Skeletal muscle satellite cell (primary cell): ENCODE measurements around the gene BRINP2.

Experiments used
- H3K27me3 ChIP-seq: 2 replicates; pipeline ENCODE4 v1.7.0; 2013; ENCODE audit warnings: low read length; ENCODE audit not compliant: control insufficient read depth, insufficient read depth
- H3K36me3 ChIP-seq: 2 replicates; pipeline ENCODE4 v1.7.0; 2013; ENCODE audit warnings: mild to moderate bottlenecking, control low read depth, low read length; ENCODE audit not compliant: insufficient read depth
- H3K4me1 ChIP-seq: 2 replicates; pipeline ENCODE4 v1.7.0; 2013; ENCODE audit warnings: low read length; ENCODE audit not compliant: control insufficient read depth, insufficient read depth
- H3K4me2 ChIP-seq: 2 replicates; pipeline ENCODE4 v1.7.0; 2013; ENCODE audit warnings: mild to moderate bottlenecking, low read length
- H3K4me3 ChIP-seq: 2 replicates; pipeline ENCODE4 v1.7.0; 2013; ENCODE audit warnings: low read length
- H3K9ac ChIP-seq: 2 replicates; pipeline ENCODE4 v1.7.0; 2013; ENCODE audit warnings: mild to moderate bottlenecking, low read depth, low read length, moderate library complexity
- H3K9me3 ChIP-seq: replicated peaks from 2 replicates; pipeline ENCODE4 v1.7.0; 2013; ENCODE audit warnings: mild to moderate bottlenecking, control low read depth, low read length

Gene BRINP2

DNA sequence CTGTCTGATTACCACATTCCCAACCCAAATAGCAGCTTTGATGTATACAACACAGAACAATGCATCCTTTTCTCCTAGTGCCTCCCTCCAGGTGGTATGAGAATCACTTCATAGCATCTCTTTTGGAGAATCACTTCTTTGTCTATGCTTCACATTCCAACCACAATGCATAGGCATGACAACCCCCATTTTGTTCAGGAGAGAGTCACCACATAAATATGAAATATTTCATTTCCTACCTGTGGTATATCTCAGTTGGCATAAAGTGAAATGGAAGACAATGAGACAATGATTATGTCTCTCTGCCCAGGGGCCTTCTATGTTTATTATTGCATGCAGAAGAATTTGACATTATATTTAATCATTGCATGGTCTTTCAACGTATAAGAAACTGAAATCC, 112.2 kb downstream of the BRINP2 start:
- H3K4me1 ChIP-seq = no peaks in the 10 kb centered on the region
- H3K4me3 ChIP-seq = no peak overlapping the region
- no peaks in the 10 kb centered on the region for H3K9me3 ChIP-seq
- H3K4me2 ChIP-seq = no peak overlapping the region
- no peaks in the 10 kb centered on the region for H3K36me3 ChIP-seq
- no peak overlapping the region for H3K9ac ChIP-seq
- peaks cover 32% of the 10 kb centered on the region for H3K27me3 ChIP-seq

DNA sequence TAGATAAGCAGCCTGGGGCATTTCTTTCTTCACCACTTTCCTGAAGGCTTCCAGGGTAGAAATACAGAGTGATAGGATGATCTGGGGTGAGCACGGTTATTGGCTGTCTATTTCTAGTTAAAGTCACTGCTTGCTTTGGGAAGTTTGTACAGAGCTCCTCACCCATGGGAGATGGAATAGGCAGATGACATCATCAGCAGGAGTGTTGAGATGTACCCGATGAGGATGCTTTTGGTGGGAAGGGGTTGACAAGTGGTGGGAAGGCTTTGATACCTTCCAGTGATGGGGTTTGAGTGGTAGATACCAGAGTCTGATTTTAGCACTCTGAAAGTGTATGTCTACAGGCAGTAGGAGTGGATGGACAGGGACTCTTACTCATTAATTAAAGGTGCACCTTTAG, 112.6 kb downstream of the BRINP2 start:
- no peak overlapping the region for H3K4me3 ChIP-seq
- H3K4me2 ChIP-seq = no peak overlapping the region
- peaks cover 32% of the 10 kb centered on the region for H3K27me3 ChIP-seq
- no peaks in the 10 kb centered on the region for H3K9me3 ChIP-seq
- H3K36me3 ChIP-seq = no peaks in the 10 kb centered on the region
- H3K4me1 ChIP-seq = no peaks in the 10 kb centered on the region
- no peak overlapping the region for H3K9ac ChIP-seq

DNA sequence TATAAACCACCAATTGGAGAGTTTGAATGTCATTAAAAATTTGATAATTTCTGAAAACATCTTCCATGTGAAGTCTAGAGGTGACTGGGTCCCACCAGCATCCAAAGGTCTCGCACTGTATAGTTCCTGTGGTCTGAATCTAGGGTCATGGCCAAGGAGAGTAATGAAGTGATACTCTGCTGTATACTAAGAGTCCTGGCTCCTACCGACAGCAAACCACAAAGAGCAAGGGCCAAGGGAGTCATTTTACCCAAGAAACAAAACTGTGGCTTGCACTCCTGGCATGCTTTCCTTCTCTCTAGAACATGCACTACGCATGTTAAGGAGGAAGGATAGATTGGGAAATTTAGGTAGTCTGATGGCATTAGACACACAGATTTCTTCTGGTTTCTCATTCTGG, 115.6 kb downstream of the BRINP2 start:
- Histone ChIP-seq H3K4me2 (no peak overlapping the region), H3K27me3 (peaks cover 19% of the 10 kb centered on the region), H3K36me3 (no peaks in the 10 kb centered on the region), H3K4me1 (no peaks in the 10 kb centered on the region), H3K9ac (no peak overlapping the region), H3K4me3 (no peak overlapping the region), H3K9me3 (no peaks in the 10 kb centered on the region)

DNA sequence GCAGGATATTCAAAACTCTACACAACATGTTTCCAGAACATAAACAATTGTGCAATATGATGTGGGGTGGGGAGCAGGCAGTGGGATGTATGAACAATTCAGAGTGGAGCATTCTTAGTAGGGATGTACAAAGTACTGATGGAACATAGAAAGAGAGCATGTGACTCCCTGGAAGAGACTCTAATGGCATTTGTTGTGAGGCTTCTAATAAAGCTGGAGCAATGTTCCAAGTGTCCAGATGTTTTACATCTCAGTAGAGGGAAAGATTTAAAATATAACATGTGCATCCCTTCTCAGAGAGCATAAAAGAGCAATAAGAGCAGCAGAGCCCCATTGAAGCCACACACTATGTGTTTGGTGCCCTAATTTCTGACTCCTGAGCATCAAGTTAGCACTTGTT, 116.5 kb downstream of the BRINP2 start:
- Histone ChIP-seq H3K27me3 (peaks cover 15% of the 10 kb centered on the region), H3K4me2 (no peak overlapping the region), H3K9ac (no peak overlapping the region), H3K4me1 (no peaks in the 10 kb centered on the region), H3K4me3 (no peak overlapping the region), H3K9me3 (no peaks in the 10 kb centered on the region), H3K36me3 (no peaks in the 10 kb centered on the region)

DNA sequence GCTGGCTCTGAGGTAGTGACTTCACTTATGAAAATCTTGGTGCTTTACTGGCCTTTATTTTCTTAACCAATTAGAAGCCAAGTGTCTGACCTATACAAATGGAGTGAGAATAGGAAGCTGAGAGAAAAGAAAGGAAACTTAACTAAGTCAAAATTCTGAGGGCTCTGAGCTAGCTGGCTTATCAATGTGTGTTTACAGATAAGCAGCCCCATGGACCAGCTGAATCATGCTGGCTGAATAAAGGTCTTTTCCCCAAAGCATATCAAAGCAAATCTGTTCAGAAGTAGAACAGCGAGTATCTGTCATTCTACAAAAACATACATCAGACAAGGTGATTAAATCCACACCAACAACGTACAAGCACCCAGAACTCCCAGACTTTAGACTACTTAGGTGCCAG, 117.2 kb downstream of the BRINP2 start:
- H3K27me3 ChIP-seq = peaks cover 9% of the 10 kb centered on the region
- H3K4me3 ChIP-seq = no peak overlapping the region
- H3K4me1 ChIP-seq = no peaks in the 10 kb centered on the region

DNA sequence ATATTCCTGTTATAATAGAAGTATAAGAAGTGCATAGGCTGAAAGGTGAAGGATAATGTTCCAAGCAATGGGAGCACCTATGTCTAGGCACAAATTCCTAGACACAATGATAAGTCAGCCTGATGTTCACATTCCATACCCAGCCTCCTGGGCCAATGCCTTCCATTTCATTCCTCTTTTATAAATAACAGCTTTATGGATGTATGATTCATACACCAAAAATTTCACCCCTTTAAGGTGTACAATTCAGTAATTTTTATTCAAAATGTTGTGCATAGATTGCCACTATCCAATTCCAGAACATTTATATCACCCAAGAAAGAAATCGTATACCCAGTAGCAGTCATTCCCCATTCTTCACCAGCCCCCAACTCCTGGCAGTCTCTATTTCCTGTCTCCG, 118.8 kb downstream of the BRINP2 start:
- Histone ChIP-seq H3K4me1 (no peaks in the 10 kb centered on the region), H3K9ac (no peak overlapping the region), H3K4me3 (no peak overlapping the region), H3K27me3 (peaks cover 5% of the 10 kb centered on the region), H3K36me3 (no peaks in the 10 kb centered on the region), H3K9me3 (no peaks in the 10 kb centered on the region), H3K4me2 (no peak overlapping the region)

More for the DNA sequence above, 117.2 kb downstream of the BRINP2 start:
- Histone ChIP-seq H3K9ac (no peak overlapping the region), H3K9me3 (no peaks in the 10 kb centered on the region), H3K36me3 (no peaks in the 10 kb centered on the region), H3K4me2 (no peak overlapping the region)

DNA sequence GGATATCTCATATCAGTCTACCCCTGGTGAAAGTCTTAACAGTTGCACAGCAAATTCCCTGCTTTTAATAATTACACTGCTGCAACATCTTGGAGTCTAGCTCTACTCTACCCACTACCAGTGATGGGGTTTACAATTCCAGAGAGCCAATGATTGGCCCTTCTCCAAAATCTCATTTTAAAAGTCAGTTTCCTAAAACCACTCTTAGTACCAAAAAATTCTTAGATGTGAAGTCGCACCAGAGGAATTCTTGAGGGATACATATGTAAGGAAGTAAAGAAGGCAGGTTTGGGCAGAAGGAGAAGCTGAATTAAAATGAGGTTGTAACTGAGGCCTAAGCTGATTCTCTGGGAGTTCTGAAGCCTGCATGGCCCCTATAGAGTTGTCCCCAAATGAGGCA, 129.7 kb downstream of the BRINP2 start:
- peaks cover 5% of the 10 kb centered on the region for H3K4me1 ChIP-seq
- H3K4me3 ChIP-seq = no peak overlapping the region
- H3K27me3 ChIP-seq = no peaks in the 10 kb centered on the region
- H3K36me3 ChIP-seq = no peaks in the 10 kb centered on the region
- no peak overlapping the region for H3K9ac ChIP-seq
- no peak overlapping the region for H3K4me2 ChIP-seq
- no peaks in the 10 kb centered on the region for H3K9me3 ChIP-seq

DNA sequence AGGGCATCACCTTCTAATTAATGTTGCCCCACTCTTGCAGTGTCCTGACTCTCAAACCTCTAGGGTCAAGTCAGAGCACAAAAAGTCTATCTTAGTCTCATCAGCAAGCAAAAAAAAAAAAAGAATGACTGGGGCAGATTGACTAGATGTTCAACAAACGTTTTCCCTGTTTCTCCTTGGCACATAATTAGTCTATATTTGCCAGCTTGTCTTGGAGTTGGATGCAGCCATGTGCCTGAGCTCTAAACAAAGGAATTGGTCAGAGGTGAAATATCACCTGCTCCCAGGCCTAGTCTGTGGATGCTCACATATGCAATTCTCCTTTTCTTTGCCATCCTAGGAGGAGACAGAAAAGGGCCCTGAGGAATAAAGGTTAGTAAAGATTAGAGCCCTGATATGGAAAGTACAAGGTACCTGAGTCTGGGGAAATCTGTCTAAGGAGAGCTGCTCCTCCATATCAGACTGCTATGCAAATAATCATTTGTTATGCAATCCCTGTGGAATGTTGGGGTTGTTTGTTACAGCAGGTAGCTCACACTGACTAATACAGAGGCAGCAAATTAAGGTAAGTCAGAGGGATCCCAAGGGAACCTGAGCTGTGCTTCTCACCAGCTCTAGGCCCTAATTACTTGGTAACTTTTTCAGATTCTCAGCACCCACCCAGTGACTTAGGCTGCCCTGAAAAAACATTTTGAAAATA, 130.8 kb downstream of the BRINP2 start:
- no peaks in the 10 kb centered on the region for H3K27me3 ChIP-seq
- H3K4me3 ChIP-seq = no peak overlapping the region
- peaks cover 7% of the 10 kb centered on the region for H3K4me1 ChIP-seq
- H3K36me3 ChIP-seq = no peaks in the 10 kb centered on the region
- no peaks in the 10 kb centered on the region for H3K9me3 ChIP-seq
- H3K9ac ChIP-seq = no peak overlapping the region
- no peak overlapping the region for H3K4me2 ChIP-seq

DNA sequence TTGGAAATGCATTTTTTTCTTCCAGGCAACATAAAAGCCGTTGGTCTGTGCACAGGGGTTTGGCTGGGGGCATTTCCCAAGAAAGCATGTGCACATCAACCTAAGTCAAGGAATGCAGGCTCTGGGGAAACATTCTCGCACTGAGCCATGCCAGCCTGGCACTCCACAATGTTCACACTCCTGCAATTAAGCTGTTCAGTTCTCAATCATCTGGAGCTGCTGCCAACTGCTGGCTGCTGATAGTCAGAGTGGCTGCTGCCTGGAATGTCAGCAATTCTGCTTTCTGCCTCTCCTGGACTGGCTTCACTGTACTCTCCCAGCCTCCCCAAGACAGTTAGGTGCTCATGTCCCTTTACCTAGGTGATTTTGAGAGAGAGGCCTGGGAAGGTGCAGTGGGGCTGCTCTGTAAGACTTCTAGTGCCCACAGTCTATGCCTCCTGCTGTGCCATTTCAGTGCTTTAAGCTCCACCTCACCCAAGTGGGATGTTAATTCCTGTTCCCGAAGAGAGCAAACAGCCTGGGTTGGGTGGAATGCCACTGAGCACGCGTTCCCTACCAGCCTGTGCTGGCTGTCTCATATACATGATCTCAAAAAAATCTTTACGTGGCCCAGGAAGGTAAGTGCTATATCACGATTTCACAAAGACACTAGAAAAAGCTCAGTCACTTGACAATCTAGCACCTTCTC, 131.7 kb downstream of the BRINP2 start:
- no peak overlapping the region for H3K4me3 ChIP-seq
- no peaks in the 10 kb centered on the region for H3K27me3 ChIP-seq
- H3K4me1 ChIP-seq = peaks cover 16% of the 10 kb centered on the region
- H3K36me3 ChIP-seq = no peaks in the 10 kb centered on the region
- H3K4me2 ChIP-seq = no peak overlapping the region
- no peaks in the 10 kb centered on the region for H3K9me3 ChIP-seq
- no peak overlapping the region for H3K9ac ChIP-seq

DNA sequence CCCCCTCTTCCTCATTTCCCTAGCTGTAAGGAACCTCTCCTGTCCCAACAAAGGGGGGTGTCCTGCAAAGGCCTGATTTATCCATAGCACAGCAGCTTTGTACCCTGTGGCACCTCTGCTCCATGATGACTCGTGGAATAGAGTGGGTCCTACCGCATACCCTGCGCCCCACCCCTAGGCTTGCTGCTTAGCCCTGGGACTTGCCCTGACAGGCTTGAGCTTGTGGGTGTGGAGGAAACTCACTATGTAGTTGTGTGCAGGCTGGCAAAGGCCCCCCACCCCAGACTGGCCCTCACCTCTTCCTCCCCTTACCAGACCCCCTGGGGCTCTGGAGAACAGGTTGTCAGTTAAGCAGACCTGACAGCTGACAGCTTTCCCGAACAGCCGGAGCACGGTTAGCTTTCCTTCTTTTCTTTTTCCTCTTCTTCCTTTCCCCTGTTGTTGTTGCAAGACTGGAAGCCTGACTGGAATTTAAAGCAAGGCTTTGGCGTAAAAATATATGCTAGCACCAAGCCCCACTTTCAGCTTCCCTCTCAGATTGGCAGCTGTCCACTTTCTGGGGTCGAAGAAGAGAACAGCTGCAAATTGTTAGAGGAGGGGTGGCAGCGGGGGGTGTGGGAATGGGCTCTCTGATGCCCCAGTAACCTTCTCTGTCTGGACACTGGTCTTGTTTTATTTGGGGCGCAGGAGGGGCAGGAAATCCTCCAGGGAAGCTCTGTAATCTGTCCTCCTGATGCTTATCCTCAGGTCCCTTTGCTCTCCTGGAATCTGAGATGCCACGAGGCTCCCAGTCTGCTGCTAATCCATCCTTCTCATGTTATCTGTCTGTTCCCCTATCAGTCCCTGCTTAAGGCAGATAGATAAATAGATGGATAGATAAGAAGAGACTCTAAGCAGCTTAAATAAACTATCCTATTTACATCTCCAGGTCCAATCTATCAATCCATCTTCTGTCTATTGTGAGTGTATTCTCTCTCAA, 134.6 kb downstream of the BRINP2 start:
- H3K4me3 ChIP-seq = no peak overlapping the region
- no peaks in the 10 kb centered on the region for H3K36me3 ChIP-seq
- no peak overlapping the region for H3K4me2 ChIP-seq
- no peak overlapping the region for H3K9ac ChIP-seq
- peaks cover 25% of the 10 kb centered on the region for H3K4me1 ChIP-seq
- no peaks in the 10 kb centered on the region for H3K9me3 ChIP-seq
- no peaks in the 10 kb centered on the region for H3K27me3 ChIP-seq

DNA sequence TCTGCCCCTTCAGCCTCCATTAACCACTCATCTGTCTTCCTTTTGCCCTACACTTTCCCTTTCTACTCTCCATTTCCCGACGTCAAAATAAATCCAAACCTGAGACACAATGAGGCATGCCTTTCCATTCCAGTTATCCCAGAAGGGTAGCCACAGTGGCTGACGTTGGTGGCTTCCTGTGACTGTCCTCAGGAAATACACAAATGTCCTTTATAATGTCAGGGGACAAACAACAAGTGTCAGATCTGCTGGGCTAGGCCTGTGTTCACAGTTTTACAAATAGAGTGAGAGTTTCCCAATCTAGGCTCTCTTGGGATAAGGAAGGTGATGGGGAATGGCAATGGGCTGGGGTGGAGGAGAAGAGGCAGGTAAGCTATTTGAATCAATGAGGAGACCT, 135.3 kb downstream of the BRINP2 start:
- H3K27me3 ChIP-seq = no peaks in the 10 kb centered on the region
- H3K9ac ChIP-seq = no peak overlapping the region
- no peak overlapping the region for H3K4me2 ChIP-seq
- H3K36me3 ChIP-seq = no peaks in the 10 kb centered on the region
- peaks cover 25% of the 10 kb centered on the region for H3K4me1 ChIP-seq
- H3K4me3 ChIP-seq = no peak overlapping the region
- no peaks in the 10 kb centered on the region for H3K9me3 ChIP-seq
